ES-I3 (cell line): Measurements from ENCODE around the gene EZR.
A peak's percentile ranks its signal among the peaks of the same experiment; 100 is the strongest.

Experiments used
- H3K36me3 ChIP-seq: 2 replicates; pipeline ENCODE4 v1.6.1; 2013; ENCODE audit warnings: mild to moderate bottlenecking, low read length, control low read depth, moderate library complexity; ENCODE audit not compliant: insufficient read depth
- H3K4me1 ChIP-seq: 2 replicates; pipeline ENCODE4 v1.6.1; 2013; ENCODE audit warnings: mild to moderate bottlenecking, control low read depth, low read length; ENCODE audit not compliant: insufficient read depth
- H3K9ac ChIP-seq: 2 replicates; pipeline ENCODE4 v1.6.1; 2013; ENCODE audit warnings: low read depth, mild to moderate bottlenecking, low read length, moderate library complexity
- H3K9me3 ChIP-seq: 2 replicates; pipeline ENCODE4 v1.6.1; 2013; ENCODE audit warnings: mild to moderate bottlenecking, low read length, moderate library complexity; ENCODE audit not compliant: control insufficient read depth, insufficient read depth

The EZR gene

GRCh38 chr6:158816803-158817727 lies 2.1 kb downstream of the EZR start:
- H3K9me3 ChIP-seq: no peaks in the 10 kb centered on the region; the same call in 1 of the 2 replicates
- peaks cover 27% of the 10 kb centered on the region for H3K36me3 ChIP-seq
- H3K4me1 ChIP-seq: peaks cover 35% of the 10 kb centered on the region
- H3K9ac ChIP-seq: peak overlapping the region; percentile 99

GRCh38 chr6:158816329-158816728 lies 2.8 kb downstream of the EZR start:
- Histone ChIP-seq H3K9me3 (no peaks in the 10 kb centered on the region; the same call in 1 of the 2 replicates), H3K36me3 (peaks cover 27% of the 10 kb centered on the region), H3K9ac (peak overlapping the region; percentile 99; the same call in 1 of the 2 replicates), H3K4me1 (peaks cover 39% of the 10 kb centered on the region)

GRCh38 chr6:158815907-158816306 lies 3.3 kb downstream of the EZR start:
- Histone ChIP-seq H3K9ac (peak overlapping the region; percentile 99; the same call in 1 of the 2 replicates), H3K4me1 (peaks cover 42% of the 10 kb centered on the region), H3K36me3 (peaks cover 28% of the 10 kb centered on the region)

GRCh38 chr6:158815379-158815724 lies 3.8 kb downstream of the EZR start:
- H3K4me1 ChIP-seq: peaks cover 48% of the 10 kb centered on the region

More at GRCh38 chr6:158815907-158816306, 3.3 kb downstream of the EZR start:
- no peaks in the 10 kb centered on the region; the same call in 1 of the 2 replicates for H3K9me3 ChIP-seq

GRCh38 chr6:158813032-158813431 lies 6.1 kb downstream of the EZR start:
- Histone ChIP-seq H3K4me1 (peaks cover 71% of the 10 kb centered on the region), H3K9ac (peak overlapping the region; percentile 21; the same call in 1 of the 2 replicates), H3K36me3 (peaks cover 47% of the 10 kb centered on the region), H3K9me3 (no peaks in the 10 kb centered on the region)

More at GRCh38 chr6:158815379-158815724, 3.8 kb downstream of the EZR start:
- Histone ChIP-seq H3K9ac (peak overlapping the region; percentile 99; the same call in 1 of the 2 replicates), H3K9me3 (no peaks in the 10 kb centered on the region; the same call in 1 of the 2 replicates), H3K36me3 (peaks cover 33% of the 10 kb centered on the region)

- Histone ChIP-seq H3K4me1 (peaks cover 75% of the 10 kb centered on the region), H3K9me3 (no peaks in the 10 kb centered on the region), H3K36me3 (peaks cover 44% of the 10 kb centered on the region), H3K9ac (no peak overlapping the region)
Measured at GRCh38 chr6:158812611-158813010, 6.6 kb downstream of the EZR start.

- Histone ChIP-seq H3K9ac (no peak overlapping the region), H3K4me1 (peaks cover 83% of the 10 kb centered on the region), H3K36me3 (peaks cover 38% of the 10 kb centered on the region), H3K9me3 (no peaks in the 10 kb centered on the region)
Measured at GRCh38 chr6:158810155-158811095, 8.7 kb downstream of the EZR start.

- Histone ChIP-seq H3K9ac (no peak overlapping the region), H3K9me3 (no peaks in the 10 kb centered on the region), H3K4me1 (peaks cover 83% of the 10 kb centered on the region), H3K36me3 (peaks cover 36% of the 10 kb centered on the region)
Measured at GRCh38 chr6:158808941-158809678, 10.1 kb downstream of the EZR start.

GRCh38 chr6:158808442-158808833 lies 10.7 kb downstream of the EZR start:
- no peak overlapping the region for H3K9ac ChIP-seq
- H3K9me3 ChIP-seq: no peaks in the 10 kb centered on the region
- peaks cover 30% of the 10 kb centered on the region for H3K36me3 ChIP-seq
- peaks cover 82% of the 10 kb centered on the region for H3K4me1 ChIP-seq

- no peak overlapping the region for H3K9ac ChIP-seq
- no peaks in the 10 kb centered on the region for H3K9me3 ChIP-seq
- peaks cover 23% of the 10 kb centered on the region for H3K36me3 ChIP-seq
- H3K4me1 ChIP-seq: peaks cover 81% of the 10 kb centered on the region
Measured at GRCh38 chr6:158807515-158808441, 11.4 kb downstream of the EZR start.

- peaks cover 23% of the 10 kb centered on the region for H3K36me3 ChIP-seq
- no peak overlapping the region for H3K9ac ChIP-seq
- no peaks in the 10 kb centered on the region for H3K9me3 ChIP-seq
- peaks cover 78% of the 10 kb centered on the region for H3K4me1 ChIP-seq
Measured at GRCh38 chr6:158805698-158806377, 13.3 kb downstream of the EZR start.

- Histone ChIP-seq H3K9ac (no peak overlapping the region), H3K9me3 (no peaks in the 10 kb centered on the region), H3K36me3 (peaks cover 15% of the 10 kb centered on the region), H3K4me1 (peaks cover 77% of the 10 kb centered on the region)
Measured at GRCh38 chr6:158804207-158804606, 15.0 kb downstream of the EZR start.
